Right hindlimb (tissue), 1 donor: ENCODE results near the gene WNT7A.

Source experiments
- DNase-seq: peaks from one replicate; pipeline ENCODE4 v3.0.0-alpha.2; 2018

Gene WNT7A

GRCh38 chr3:13844911-13845310 lies 35.0 kb downstream of the WNT7A start:
- DNase-seq, result no peak

GRCh38 chr3:13844286-13844685 lies 35.6 kb downstream of the WNT7A start:
- DNase-seq, result no peak

DNA sequence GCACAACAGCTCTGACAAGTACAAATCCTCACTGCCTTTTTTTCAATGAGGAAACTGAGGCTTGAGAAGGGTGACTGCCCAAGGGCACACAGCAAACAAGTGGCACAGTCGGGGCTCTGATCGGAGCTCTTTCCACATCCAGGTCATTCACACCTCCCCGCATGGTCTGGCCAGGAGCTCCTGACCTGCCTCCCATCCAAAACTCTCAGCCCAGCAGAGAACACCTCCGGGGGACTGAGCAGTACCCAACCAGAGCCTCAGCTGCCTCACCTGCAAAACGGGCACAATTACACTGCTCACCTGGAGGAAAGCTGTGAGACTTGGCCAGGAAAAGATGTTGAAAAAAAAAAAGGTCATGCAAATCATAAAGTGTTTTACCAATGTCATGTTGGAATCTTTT lies 36.5 kb downstream of the WNT7A start:
- DNase-seq, result no peak

DNA sequence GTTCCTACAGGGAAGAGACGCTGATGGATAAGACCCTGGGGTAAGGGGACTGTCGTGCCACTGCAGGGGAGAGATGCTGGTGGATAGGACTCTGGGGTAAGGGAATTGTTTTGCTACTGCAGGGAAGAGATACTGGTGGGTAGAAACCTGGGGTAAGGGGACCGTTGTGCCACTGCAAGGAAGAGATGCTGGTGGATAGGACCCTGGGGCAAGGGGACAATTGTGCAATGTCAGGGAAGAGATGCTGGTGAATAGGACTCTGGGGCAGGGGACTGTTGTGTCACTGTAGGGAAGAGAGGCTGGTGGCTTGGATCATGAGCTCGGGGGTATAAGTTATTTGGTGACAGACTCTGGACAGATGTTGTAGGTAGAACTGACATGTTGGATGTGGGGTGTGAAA lies 37.6 kb downstream of the WNT7A start:
- DNase-seq, result no peak

DNA sequence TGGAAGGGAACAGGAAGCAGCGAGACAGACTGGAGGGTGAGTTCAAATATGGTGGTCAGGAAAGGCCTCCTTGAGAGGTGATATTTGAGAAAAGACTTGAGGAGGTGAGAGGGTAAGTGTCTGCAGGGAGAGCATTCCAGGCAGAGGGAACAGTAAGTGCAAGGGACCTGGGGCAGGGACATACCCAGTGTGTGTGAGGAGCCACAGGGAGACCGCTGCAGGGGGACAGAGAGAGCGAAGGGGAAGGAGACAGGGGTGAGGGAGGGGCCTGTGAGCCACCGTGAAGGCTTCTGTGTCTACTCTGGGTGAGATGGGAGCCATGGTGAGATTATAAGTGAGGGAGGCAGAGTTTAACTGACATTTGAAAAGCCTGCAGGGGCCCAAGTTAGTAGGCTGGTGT lies 38.0 kb downstream of the WNT7A start:
- no peak for DNase-seq

- no peak for DNase-seq
Measured at GRCh38 chr3:13841141-13841540, 38.7 kb downstream of the WNT7A start.

- no peak for DNase-seq
Measured at GRCh38 chr3:13840456-13840855, 39.4 kb downstream of the WNT7A start.

DNA sequence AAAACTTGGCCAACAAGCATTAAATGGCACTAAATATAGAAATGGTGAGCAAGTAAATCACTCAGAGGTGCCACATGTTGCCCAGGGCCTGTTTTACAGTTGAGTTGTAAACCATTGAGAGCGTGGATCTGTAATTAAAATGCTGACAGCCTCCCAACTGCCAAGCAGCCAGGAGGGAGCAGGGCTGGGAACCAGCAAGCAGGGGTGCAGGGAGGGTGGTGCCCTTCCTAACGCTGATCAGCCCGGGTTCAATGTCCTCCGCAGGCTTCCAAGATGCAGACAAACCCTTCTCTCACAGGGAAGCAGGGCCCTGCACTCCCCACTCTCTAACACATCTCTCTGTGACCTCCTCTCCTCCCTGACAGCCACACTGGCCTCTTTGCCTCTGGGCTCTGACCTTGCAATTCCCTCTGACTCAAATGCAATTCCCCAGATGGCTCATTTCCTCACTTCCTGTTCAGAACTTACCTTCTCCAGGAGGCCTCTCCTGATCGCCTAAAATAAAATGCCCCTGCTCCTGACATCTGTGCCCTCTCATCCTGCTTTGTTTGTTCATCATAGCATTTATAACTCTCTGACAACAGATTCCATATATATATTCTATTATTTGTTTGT lies 40.0 kb downstream of the WNT7A start:
- DNase-seq, result no peak

DNA sequence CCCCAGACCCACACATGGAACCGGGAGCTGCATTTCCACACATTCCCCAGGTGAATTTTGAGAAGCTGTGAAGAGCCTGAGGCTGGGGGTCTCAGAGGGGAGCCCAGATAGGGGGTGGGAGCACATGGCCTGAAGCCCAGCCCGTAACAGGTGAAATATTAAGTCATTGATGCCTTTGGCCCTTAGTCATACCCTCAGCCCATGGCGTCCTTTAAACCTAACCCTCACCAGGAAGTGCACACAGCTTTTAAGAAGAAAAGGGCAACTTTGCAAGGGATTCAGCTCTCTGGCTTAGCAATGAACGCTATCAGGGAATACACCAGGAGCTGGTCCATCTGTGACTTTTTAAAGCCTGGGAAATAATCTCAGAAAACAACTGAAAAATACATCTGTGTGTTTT lies 40.6 kb downstream of the WNT7A start:
- no peak for DNase-seq

- DNase-seq, result no peak
Measured at GRCh38 chr3:13838421-13838820, 41.5 kb downstream of the WNT7A start.

DNA sequence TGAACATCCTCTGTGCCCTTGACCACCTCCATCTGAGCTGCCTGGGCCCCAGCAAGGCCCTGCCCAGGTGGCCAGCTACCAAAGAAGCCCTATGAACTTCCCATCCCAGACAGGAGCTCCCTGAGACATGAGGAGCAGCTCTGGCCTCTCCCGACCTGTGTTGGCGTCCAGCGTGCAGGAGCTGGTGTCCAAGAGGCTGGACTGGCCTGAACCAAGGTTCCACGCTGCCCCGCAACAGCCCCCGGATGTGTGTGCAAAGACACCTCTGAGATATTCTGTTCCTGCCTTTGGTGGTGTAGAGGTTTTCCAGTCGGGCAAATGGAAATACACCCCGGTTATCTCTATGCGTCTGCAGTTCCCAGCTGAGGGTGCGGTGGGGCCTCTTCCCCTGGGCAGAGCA lies 42.1 kb downstream of the WNT7A start:
- no peak for DNase-seq

GRCh38 chr3:13836658-13837587 lies 42.9 kb downstream of the WNT7A start:
- DNase-seq, result no peak

DNA sequence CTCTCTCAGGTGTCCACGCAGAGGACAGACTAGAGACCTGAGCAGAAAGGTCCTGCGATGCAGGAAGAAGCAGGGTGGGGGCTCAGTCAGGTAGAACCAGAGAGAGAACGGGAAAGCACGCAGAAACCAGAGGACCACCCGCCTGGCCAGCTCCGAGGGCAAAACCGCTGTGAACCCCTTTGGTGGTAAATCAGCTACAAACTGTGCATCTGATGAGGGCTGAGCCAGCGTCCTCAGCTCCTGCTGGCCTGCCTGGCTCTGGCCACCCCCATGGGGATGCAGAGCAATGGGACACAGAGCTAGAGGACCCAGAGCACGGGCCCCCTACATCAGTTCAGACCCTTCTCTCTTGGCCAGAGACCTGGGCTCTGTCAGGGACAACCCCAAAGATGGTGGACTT lies 44.6 kb downstream of the WNT7A start:
- DNase-seq, result no peak

DNA sequence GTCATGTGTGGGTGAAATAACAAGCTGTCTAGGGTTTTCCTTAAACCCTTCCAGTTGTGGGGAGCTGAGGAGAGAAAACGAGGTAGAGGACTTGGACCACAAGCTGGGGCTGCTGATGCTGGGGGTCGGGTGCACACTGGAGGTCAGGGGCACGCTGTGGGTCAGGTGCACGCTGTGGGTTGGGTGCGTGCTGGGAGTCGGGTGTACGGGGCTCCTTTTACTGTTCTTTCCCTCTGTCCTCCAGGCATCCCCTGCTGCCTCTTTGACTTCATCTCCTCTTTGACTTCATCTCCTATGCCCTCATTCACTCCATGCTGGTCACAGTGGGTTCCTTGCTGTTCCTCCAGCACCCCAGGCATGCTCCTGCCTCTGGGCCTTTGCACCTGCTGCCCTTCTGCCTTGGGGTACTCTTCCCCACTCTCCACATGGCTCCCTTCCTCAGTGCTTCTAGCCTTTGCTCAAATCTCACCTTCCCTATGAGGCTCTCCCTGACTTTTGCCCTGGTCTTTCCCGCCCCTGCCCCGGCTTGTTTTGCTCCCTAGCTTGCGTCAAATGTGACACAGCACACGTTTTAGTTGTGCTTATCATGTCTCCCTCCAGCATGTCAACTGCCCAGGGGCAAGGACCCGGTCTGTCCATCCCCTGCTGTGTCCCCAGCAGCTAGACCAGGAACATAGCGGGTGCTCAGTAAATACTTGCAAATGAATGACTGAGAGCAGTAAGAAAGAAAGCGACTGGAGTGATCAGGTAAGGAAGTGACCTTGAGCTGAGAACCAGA lies 45.4 kb downstream of the WNT7A start:
- DNase-seq, result no peak

- no peak for DNase-seq
Measured at GRCh38 chr3:13833506-13834257, 46.2 kb downstream of the WNT7A start.

GRCh38 chr3:13832130-13832529 lies 47.7 kb downstream of the WNT7A start:
- no peak for DNase-seq

GRCh38 chr3:13831386-13831996 lies 48.4 kb downstream of the WNT7A start:
- DNase-seq, result no peak

- no peak for DNase-seq
Measured at GRCh38 chr3:13829311-13829710, 50.6 kb downstream of the WNT7A start.

DNA sequence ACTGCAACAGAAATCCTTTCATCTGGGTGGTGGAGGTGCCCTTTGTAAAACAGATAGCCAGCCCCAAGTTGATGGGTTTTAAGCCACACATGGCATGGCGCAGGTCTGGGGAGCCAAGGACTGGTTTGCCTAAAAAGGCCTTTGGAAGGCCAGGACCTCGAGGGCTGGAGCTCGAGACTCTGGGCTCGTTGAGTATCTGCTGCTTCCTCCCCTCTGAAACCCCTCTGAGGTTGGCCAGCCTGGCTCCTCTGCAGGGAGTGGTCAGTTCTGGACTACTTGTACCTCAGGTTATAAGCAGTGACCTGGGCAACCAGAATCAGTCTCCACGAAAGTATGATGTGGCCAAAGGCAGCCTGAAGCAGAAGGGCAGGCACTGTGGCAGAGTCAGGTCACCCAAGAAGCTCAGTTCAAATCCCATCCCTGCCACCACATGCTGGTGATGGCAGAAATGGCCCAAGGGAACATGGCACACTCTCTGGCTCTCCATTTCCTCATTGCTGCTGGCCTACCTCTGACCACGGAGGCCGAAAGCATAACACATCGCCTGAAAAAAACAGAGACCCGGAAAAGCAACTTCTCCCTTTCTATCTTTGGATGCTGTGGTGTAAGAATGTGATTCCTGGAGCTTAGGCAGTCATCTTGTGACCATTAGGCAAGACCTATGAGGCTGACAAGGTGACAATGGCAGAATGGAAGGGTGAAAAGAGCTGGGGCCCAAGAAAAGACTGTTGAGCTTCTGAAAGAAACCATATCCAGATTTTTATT lies 51.2 kb downstream of the WNT7A start:
- DNase-seq, result no peak

DNA sequence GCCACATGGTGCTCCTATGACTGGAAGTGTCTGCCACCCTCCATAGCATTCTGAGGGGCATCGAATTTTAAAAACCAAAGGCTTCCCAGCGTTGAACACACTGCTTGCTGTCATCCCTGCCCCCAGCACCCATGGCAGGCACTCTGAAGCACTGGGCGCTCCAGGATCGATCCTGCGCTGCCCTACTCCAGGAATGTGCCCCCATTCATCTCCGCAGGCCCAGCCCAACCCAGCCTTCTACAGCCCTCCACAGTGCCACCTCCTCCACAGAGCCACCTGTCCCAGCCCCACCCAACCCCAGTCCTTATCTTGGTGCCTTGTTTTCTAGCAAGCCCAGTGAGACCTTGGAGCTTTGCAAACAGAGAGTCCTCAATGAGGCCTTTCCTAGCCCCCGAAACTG lies 52.2 kb downstream of the WNT7A start:
- DNase-seq, result no peak

GRCh38 chr3:13827256-13827655 lies 52.6 kb downstream of the WNT7A start:
- no peak for DNase-seq

DNA sequence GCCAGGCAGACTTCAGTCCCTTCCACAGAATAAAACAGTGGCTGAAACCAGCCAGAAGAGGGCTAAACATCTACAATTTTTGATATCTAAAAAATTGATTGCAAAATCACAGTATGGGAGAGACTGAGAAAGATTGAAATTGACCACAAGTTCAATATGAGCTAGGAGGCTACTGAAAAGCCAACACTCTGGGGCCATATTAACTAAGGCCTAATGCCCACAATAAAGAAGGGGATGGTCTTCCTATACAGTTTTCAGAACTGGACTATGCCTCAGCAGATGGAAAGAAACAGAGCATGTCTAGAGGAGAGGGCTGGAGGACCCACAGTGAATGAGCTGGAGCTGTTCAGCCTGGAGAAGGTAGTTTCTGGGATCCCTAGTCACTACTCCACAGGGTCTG lies 53.2 kb downstream of the WNT7A start:
- no peak for DNase-seq
